K562 (cell line): Measurements from ENCODE around the gene LMBR1. TPM values are rescaled to one million over a fixed set of nuclear protein-coding genes. Genes with fewer than 3 reads are reported as not detected.

ENCODE experiments used
- DACH1 ChIP-seq: fragments of 450-650 bp; IDR thresholded peaks from 2 replicates; pipeline ENCODE4 v1.6.1; 2018; ENCODE audit not compliant: partially characterized antibody
- EWSR1 ChIP-seq: fragments of 450-650 bp; IDR thresholded peaks from 2 replicates; pipeline ENCODE4 v1.6.1; 2018; ENCODE audit warnings: borderline replicate concordance, mild to moderate bottlenecking, low read depth, moderate library complexity; ENCODE audit not compliant: partially characterized antibody
- FOXK1 ChIP-seq: sonication (generic); formaldehyde crosslinking; IDR thresholded peaks from 2 replicates; pipeline ENCODE4 v1.8.0; 2022; ENCODE audit warnings: missing genetic modification reagents, mild to moderate bottlenecking, borderline replicate concordance
- LARP7 ChIP-seq: fragments of 450-650 bp; IDR thresholded peaks from 2 replicates; pipeline ENCODE4 v1.6.1; 2016
- MAFF ChIP-seq: IDR thresholded peaks from 2 replicates; pipeline ENCODE4 v1.6.1; 2012; ENCODE audit warnings: low read length, improper control_type of control experiment
- MECOM ChIP-seq: fragments of 250-450 bp; sonication (Bioruptor Pico); IDR thresholded peaks from 2 replicates; pipeline ENCODE4 v1.8.0; 2022; ENCODE audit warnings: inconsistent platforms
- NR4A1 ChIP-seq, 2 experiments: fragments of 250-450 bp in 1 of 2; fragments of 450-650 bp in 1 of 2; sonication (Bioruptor Pico) in 1 of 2; IDR thresholded peaks; 2 replicates each; pipeline versions ENCODE4 v1.4.0 to v1.6.1; 2016 to 2020; ENCODE audit warnings: mild to moderate bottlenecking in 2 of 2, missing compliant biosample characterization in 1 of 2, missing genetic modification characterization in 1 of 2, moderate library complexity in 1 of 2
- PURB ChIP-seq: sonication (generic); formaldehyde crosslinking; IDR thresholded peaks from 2 replicates; pipeline ENCODE4 v1.9.0; 2021; ENCODE audit warnings: low read depth, mild to moderate bottlenecking, missing genetic modification reagents
- ZNF274 ChIP-seq: IDR thresholded peaks from 2 replicates; pipeline ENCODE4 v1.6.1; 2011; ENCODE audit warnings: low read depth, mild to moderate bottlenecking, low read length, moderate library complexity, borderline replicate concordance
- ZNF436 ChIP-seq: fragments of 250-450, 450-650 bp; sonication (Bioruptor Pico); formaldehyde crosslinking; IDR thresholded peaks from 2 replicates; pipeline ENCODE4 v1.7.0; 2020; ENCODE audit warnings: mild to moderate bottlenecking
- polyA plus RNA-seq, 8 experiments: library from polyadenylated mRNA; depleted of rRNA in 4 of 8; stranded (reverse) in 5 of 8; unstranded in 3 of 8; fragments of >200 nt; fragmentation: Nextera tagmentation in 2 of 8; fragmentation: Illumina TruSeq in 1 of 8; extraction: Ambion mirVana in 2 of 8; extraction: Trizol in 1 of 8; gene quantifications; 2 replicates each; pipeline versions ENCODE4 v1.2.1 to v1.2.3, GENCODE V29; 2011 to 2014; ENCODE audit warnings: inconsistent platforms in 1 of 8, missing spikeins in 1 of 8
- total RNA-seq, 7 experiments: library from RNA; depleted of rRNA in 6 of 7; stranded (reverse); fragments of >200 nt in 6 of 7; fragmentation: Illumina TruSeq in 2 of 7; extraction: Trizol in 2 of 7; gene quantifications; 2 replicates each; pipeline versions ENCODE4 v1.2.1 to v1.2.3, GENCODE V29; 2011 to 2021; ENCODE audit warnings: low replicate concordance in 1 of 7
- TF ChIP-seq, protein P1 (sequence below): conservative IDR thresholded peaks from 2 replicates; pipeline ENCODE4 v1.6.1; 2011; ENCODE audit warnings: low read depth, mild to moderate bottlenecking, low read length; ENCODE audit not compliant: control insufficient read depth
- TF ChIP-seq, protein P2 (sequence below): IDR thresholded peaks from 3 replicates; pipeline ENCODE4 v1.6.1; 2011; ENCODE audit warnings: borderline replicate concordance, mild to moderate bottlenecking; ENCODE audit not compliant: insufficient read length, insufficient read depth

Gene LMBR1
- total and polyA plus RNA-seq, 9 of the 15 experiments (the other 6 are each of a cell fraction or from before 2014, with no cell fraction given) = 7.7 to 90.0 (median 59.9) TPM

DNA sequence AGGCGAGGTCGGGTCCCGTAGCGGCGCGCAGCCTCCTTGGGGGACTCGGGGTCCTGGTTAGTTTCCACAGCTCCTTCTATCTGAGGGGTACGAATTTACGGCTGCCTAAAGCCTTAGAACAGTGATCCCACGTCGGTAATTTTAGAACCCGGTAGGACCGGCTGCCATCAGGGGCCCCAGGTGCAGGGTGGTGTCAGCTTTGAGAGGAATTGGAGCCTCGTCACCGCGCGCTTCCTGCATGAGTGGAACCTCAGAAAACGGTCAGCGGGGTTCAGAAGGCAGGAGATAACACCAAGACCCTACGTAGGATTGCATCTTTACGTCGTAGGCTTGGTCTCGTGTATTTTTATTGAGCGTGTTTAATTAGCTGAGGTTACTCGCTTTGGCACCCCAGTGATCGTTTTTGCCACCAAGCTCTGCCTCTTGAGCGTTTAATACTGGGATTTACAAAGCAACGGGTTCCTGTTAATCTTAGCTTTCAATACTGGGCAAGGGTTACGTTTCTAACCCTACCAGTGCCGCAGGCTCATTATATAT lies 252.0 kb downstream of the LMBR1 start (continued):
- TF ChIP-seq, protein P1, sequence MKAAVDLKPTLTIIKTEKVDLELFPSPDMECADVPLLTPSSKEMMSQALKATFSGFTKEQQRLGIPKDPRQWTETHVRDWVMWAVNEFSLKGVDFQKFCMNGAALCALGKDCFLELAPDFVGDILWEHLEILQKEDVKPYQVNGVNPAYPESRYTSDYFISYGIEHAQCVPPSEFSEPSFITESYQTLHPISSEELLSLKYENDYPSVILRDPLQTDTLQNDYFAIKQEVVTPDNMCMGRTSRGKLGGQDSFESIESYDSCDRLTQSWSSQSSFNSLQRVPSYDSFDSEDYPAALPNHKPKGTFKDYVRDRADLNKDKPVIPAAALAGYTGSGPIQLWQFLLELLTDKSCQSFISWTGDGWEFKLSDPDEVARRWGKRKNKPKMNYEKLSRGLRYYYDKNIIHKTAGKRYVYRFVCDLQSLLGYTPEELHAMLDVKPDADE = 0 out of 2 replicates have a peak, but pooled peaks have one; percentile 38
- TF ChIP-seq FOXK1 = no peak
- no peak for TF ChIP-seq MAFF
- no peak for TF ChIP-seq PURB (CRISPR knock-in tag)
- TF ChIP-seq LARP7 = no peak
- no peak for TF ChIP-seq NR4A1 (CRISPR knock-in tag; IDR thresholded peaks at IDR 0.05)
- peak; percentile 48; the same call in 1 of the 2 replicates for TF ChIP-seq NR4A1 (tag; IDR thresholded peaks at IDR 0.05)
- TF ChIP-seq, protein P2, sequence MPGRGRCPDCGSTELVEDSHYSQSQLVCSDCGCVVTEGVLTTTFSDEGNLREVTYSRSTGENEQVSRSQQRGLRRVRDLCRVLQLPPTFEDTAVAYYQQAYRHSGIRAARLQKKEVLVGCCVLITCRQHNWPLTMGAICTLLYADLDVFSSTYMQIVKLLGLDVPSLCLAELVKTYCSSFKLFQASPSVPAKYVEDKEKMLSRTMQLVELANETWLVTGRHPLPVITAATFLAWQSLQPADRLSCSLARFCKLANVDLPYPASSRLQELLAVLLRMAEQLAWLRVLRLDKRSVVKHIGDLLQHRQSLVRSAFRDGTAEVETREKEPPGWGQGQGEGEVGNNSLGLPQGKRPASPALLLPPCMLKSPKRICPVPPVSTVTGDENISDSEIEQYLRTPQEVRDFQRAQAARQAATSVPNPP = no peak
- TF ChIP-seq ZNF274 = no peak
- no peak for TF ChIP-seq EWSR1
- no peak for TF ChIP-seq ZNF436 (CRISPR knock-in tag)
- no peak for TF ChIP-seq MECOM
- TF ChIP-seq DACH1 = no peak
